Head of caudate nucleus (tissue), 42 donors: ENCODE results near the gene ANKDD1B.
"Not testable (repeated sequence)": the region's sequence is repeated elsewhere in the genome, so short reads cannot be mapped to it uniquely, and the experiment has no call there.

Experiments
- DNase-seq, 42 donors: peaks; one replicate each; pipeline versions ENCODE4 v3.0.0 to v3.0.0-alpha.2; 2020 to 2021; ENCODE audit warnings: mixed read lengths in 7 of 42
- intact Hi-C: fragments of 100-400 bp; cut with DNase I; formaldehyde crosslinking; loops from one replicate; pipeline ENCODE4 v1.15.0; 2022

The ANKDD1B gene

GRCh38 chr5:75681125-75681830 lies 70.0 kb downstream of the ANKDD1B start:
- no peak for DNase-seq
- intact Hi-C loops: no loop called here

GRCh38 chr5:75685141-75685540 lies 73.9 kb downstream of the ANKDD1B start:
- intact Hi-C loops: no loop called here
- DNase-seq: no peak

- intact Hi-C loops: no loop called here
Observed at GRCh38 chr5:75686480-75686879, 75.2 kb downstream of the ANKDD1B start.

GRCh38 chr5:75690669-75691068 lies 79.4 kb downstream of the ANKDD1B start:
- intact Hi-C loops: no loop called here
- no peak for DNase-seq

More at GRCh38 chr5:75686480-75686879, 75.2 kb downstream of the ANKDD1B start:
- DNase-seq: no peak

- intact Hi-C loops: no loop called here
- no peak for DNase-seq
Observed at GRCh38 chr5:75694781-75695180, 83.5 kb downstream of the ANKDD1B start.

GRCh38 chr5:75695472-75696351 lies 84.5 kb downstream of the ANKDD1B start:
- DNase-seq, intact Hi-C loops: not testable (repeated sequence)

- intact Hi-C loops: no loop called here
- DNase-seq: no peak
Observed at GRCh38 chr5:75701856-75702255, 90.6 kb downstream of the ANKDD1B start.

- intact Hi-C loops: no loop called here
- DNase-seq: no peak
Observed at GRCh38 chr5:75706016-75706415, 94.8 kb downstream of the ANKDD1B start.

- no peak for DNase-seq
- intact Hi-C loops: no loop called here
Observed at GRCh38 chr5:75706775-75707174, 95.5 kb downstream of the ANKDD1B start.

- intact Hi-C loops: no loop called here
- DNase-seq: no peak
Observed at GRCh38 chr5:75707911-75708509, 96.8 kb downstream of the ANKDD1B start.

- no peak for DNase-seq
- intact Hi-C loops: no loop called here
Observed at GRCh38 chr5:75710637-75711036, 99.4 kb downstream of the ANKDD1B start.

GRCh38 chr5:75711151-75711550 lies 99.9 kb downstream of the ANKDD1B start:
- intact Hi-C loops: no loop called here
- no peak for DNase-seq

- no peak for DNase-seq
- intact Hi-C loops: no loop called here
Observed at GRCh38 chr5:75712091-75712490, 100.8 kb downstream of the ANKDD1B start.

GRCh38 chr5:75716715-75717081 lies 105.4 kb downstream of the ANKDD1B start:
- intact Hi-C loops: loop anchor here (5.0 kb wide), 1 partner anchor 204 kb away; the partner anchor contains the start of genes CERT1 and POLK
- peak in 1 of 42 donors; percentile 16 for DNase-seq

- intact Hi-C loops: loop anchor here (5.0 kb wide), 1 partner anchor 205 kb away; the partner anchor contains the start of genes CERT1 and POLK
- DNase-seq: peak; percentile 93 to 98 (median 96)
Observed at GRCh38 chr5:75717082-75717922, 106.0 kb downstream of the ANKDD1B start, which contains the start of gene POC5. Gene POC5, minus strand, starts transcription at chr5:75717437. Its CDS starts 4,500 bp downstream, at chr5:75712937.

GRCh38 chr5:75720882-75721281 lies 109.6 kb downstream of the ANKDD1B start:
- intact Hi-C loops: no loop called here

More at GRCh38 chr5:75720882-75721281, 109.6 kb downstream of the ANKDD1B start:
- no peak for DNase-seq
